ENCODE data around the gene GNG10.
"Not testable (repeated sequence)": the region's sequence is repeated elsewhere in the genome, so short reads cannot be mapped to it uniquely, and the experiment has no call there.

The GNG10 gene

GRCh38 chr9:111657051-111657450 lies 4.4 kb upstream of the GNG10 start:
- DNase-seq, result no peak

GRCh38 chr9:111658943-111659342 lies 2.5 kb upstream of the GNG10 start:
- DNase-seq, result no peak

- DNase-seq, result no peak
Measured at GRCh38 chr9:111659691-111660090, 1.7 kb upstream of the GNG10 start.

GRCh38 chr9:111661802-111662521 lies 557 bp downstream of the GNG10 start:
- peak; percentile 9 for DNase-seq

- no peak for DNase-seq
Measured at GRCh38 chr9:111662576-111663300, 1.3 kb downstream of the GNG10 start.

- DNase-seq, result no peak
Measured at GRCh38 chr9:111663301-111663823, 2.0 kb downstream of the GNG10 start.

GRCh38 chr9:111668026-111668573 lies 6.7 kb downstream of the GNG10 start:
- no peak for DNase-seq

GRCh38 chr9:111668601-111669000 lies 7.2 kb downstream of the GNG10 start:
- DNase-seq, result not testable (repeated sequence)

- no peak for DNase-seq
Measured at GRCh38 chr9:111674319-111674718, 12.9 kb downstream of the GNG10 start.

- DNase-seq, result no peak
Measured at GRCh38 chr9:111676116-111676515, 14.7 kb downstream of the GNG10 start.

GRCh38 chr9:111678293-111678692 lies 16.9 kb downstream of the GNG10 start:
- DNase-seq, result no peak

GRCh38 chr9:111679199-111679598 lies 17.8 kb downstream of the GNG10 start:
- no peak for DNase-seq

GRCh38 chr9:111683392-111683791 lies 22.0 kb downstream of the GNG10 start:
- DNase-seq, result no peak

- peak; percentile 3 for DNase-seq
Measured at GRCh38 chr9:111691672-111692329, 30.4 kb downstream of the GNG10 start.

- no peak for DNase-seq
Measured at GRCh38 chr9:111696796-111697195, 35.4 kb downstream of the GNG10 start.

- no peak for DNase-seq
Measured at GRCh38 chr9:111700776-111701175, 39.4 kb downstream of the GNG10 start.

GRCh38 chr9:111704503-111704902 lies 43.1 kb downstream of the GNG10 start:
- DNase-seq, result no peak

GRCh38 chr9:111711548-111711947 lies 50.1 kb downstream of the GNG10 start:
- DNase-seq, result no peak

- DNase-seq, result no peak
Measured at GRCh38 chr9:111712369-111712768, 51.0 kb downstream of the GNG10 start.

- DNase-seq, result no peak
Measured at GRCh38 chr9:111715471-111715870, 54.1 kb downstream of the GNG10 start.

GRCh38 chr9:111719541-111719940 lies 58.1 kb downstream of the GNG10 start:
- DNase-seq, result no peak
